Keratinocyte (primary cell): Measurements from ENCODE around the gene MIA2.

ENCODE experiments used
- CTCF ChIP-seq, 3 experiments: IDR thresholded peaks in 1 of 3; conservative IDR thresholded peaks in 1 of 3; optimal IDR thresholded peaks in 1 of 3; 2 replicates in 2 of 3; 3 replicates in 1 of 3; pipeline versions ENCODE3 to v1.5.1; 2011; ENCODE audit warnings: low read length in 3 of 3, mild to moderate bottlenecking in 3 of 3, moderate library complexity in 2 of 3, control low read depth in 1 of 3, inconsistent platforms in 1 of 3; ENCODE audit not compliant: insufficient read depth in 2 of 3; ENCODE audit errors: extremely low read depth in 1 of 3
- EZH2 ChIP-seq: IDR thresholded peaks from one replicate; pipeline ENCODE4 v1.6.1; 2012; ENCODE audit warnings: inconsistent platforms, mild to moderate bottlenecking, low read length, moderate library complexity

DNA sequence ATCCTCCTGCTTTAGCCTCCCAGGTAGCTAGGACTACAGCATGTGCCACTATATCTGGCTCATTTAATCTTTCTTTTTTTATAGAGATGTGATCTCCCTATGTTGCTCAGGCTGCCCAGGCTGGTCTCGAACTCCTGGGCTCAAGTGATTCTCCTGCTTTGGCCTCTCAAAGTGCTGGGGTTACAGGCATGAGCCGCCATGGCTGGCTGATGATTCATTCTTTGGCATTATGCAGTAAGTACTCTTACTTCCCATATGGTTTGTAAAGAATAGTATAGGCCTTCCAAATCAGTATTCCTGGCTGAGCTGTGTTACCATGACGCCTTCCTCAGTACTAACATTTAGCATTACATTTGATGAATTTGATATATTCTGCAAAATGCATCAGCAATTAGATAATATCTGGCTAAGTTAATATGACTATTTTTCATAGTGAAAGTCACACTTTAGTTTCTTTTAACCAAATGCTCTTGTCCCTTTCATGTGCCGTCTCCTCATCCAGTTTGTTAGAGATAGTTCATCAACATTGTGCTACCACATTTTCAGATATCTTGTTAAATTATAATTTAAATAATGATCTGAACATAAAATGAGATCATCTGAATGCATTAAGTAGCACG, 3.2 kb upstream of the MIA2 start:
- TF ChIP-seq CTCF (optimal IDR thresholded peaks at IDR 0.05 in 1 of 3, IDR thresholded peaks at IDR 0.05 in 1 of 3, conservative IDR thresholded peaks at IDR 0.05 in 1 of 3; ENCODE audit: extremely low read depth in 1 of 3, insufficient read depth in 2 of 3, low read length in 3 of 3) (no peak), EZH2 (no peak)
